ENCODE results near the gene CFAP43. TPM values are rescaled to one million over a fixed set of nuclear protein-coding genes. Genes with fewer than 3 reads are reported as not detected.
"Not testable (repeated sequence)": the region's sequence is repeated elsewhere in the genome, so short reads cannot be mapped to it uniquely, and the experiment has no call there.

CFAP43 gene
- total and polyA plus RNA-seq, 2 of the 8 experiments (the other 6 are each of a cell fraction or from before 2014, with no cell fraction given): 0.11 to 0.27 TPM

DNA sequence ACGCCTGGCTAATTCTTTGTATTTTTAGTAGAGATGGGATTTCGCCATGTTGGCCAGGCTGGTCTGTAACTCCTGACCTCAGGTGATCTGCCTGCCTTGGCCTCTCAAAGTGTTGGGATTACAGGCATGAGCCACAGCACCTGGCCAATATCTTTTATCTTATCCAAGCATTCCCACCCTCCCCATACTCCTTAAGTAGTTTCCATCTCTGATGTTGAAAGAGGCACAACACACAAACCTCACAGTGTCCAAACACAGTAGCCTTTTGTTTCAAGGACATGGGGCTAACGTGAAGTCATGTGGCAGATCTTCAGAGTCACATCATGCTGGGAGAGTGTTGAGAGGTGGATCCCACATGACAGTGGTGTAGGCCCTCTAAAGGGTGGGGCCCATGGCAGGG lies 10.8 kb upstream of the CFAP43 start:
- DNase-seq (ENCODE audit: low read depth in 1 of 2, low spot score in 2 of 2); H2AFZ ChIP-seq (ENCODE audit: low read length); FAIRE-seq; H2AK5ac ChIP-seq (ENCODE audit: low read depth, low read length); H3K4me1 ChIP-seq (replicated peaks in 1 of 4; ENCODE audit: control insufficient read depth in 3 of 4, insufficient read depth in 4 of 4, low read length in 3 of 4); H4K8ac ChIP-seq (ENCODE audit: extremely low read depth, insufficient read depth, low read length); H3K9me3 ChIP-seq (ENCODE audit: insufficient read depth in 2 of 2, low read depth in 1 of 2, low read length in 1 of 2); H3K4me2 ChIP-seq (ENCODE audit: insufficient read depth in 1 of 2, low read depth in 2 of 2, low read length in 2 of 2); H3K56ac ChIP-seq (replicated peaks; ENCODE audit: insufficient read length, low read depth, low read length); H3K9ac ChIP-seq (replicated peaks in 1 of 4; ENCODE audit: extremely low read depth in 1 of 4, low read depth in 3 of 4, low read length in 3 of 4); H3K23me2 ChIP-seq (ENCODE audit: low read depth, low read length); H3K79me2 ChIP-seq (ENCODE audit: control insufficient read depth in 1 of 2, insufficient read depth in 2 of 2, low read length in 2 of 2); H3K36me3 ChIP-seq (ENCODE audit: control insufficient read depth in 2 of 4, insufficient read depth in 4 of 4, low read length in 3 of 4); H3K79me1 ChIP-seq (ENCODE audit: low read depth, low read length); H3K18ac ChIP-seq (ENCODE audit: extremely low read depth, low read length); H3K14ac ChIP-seq (ENCODE audit: insufficient read length); H3K27ac ChIP-seq (ENCODE audit: low read depth, low read length); H3K23ac ChIP-seq (ENCODE audit: insufficient read length); H2BK12ac ChIP-seq (ENCODE audit: low read depth, low read length); H4K5ac ChIP-seq (ENCODE audit: insufficient read length, low read depth, low read length); CTCF ChIA-PET (ENCODE audit: partially characterized antibody); H2BK120ac ChIP-seq (replicated peaks; ENCODE audit: low read depth, low read length); H2BK5ac ChIP-seq (ENCODE audit: low read depth, low read length); H3K4me3 ChIP-seq (ENCODE audit: extremely low read depth in 1 of 4, insufficient read depth in 2 of 4, low read depth in 3 of 4, low read length in 4 of 4); H4K91ac ChIP-seq (replicated peaks; ENCODE audit: insufficient read length, low read length); POLR2A ChIA-PET (ENCODE audit: partially characterized antibody); H3K4ac ChIP-seq (replicated peaks; ENCODE audit: insufficient read length, low read depth, low read length); H2BK20ac ChIP-seq (ENCODE audit: low read length); H3K27me3 ChIP-seq (replicated peaks in 1 of 4; ENCODE audit: control insufficient read depth in 3 of 4, extremely low read depth in 1 of 4, insufficient read depth in 3 of 4, low read length in 3 of 4); H2BK15ac ChIP-seq (ENCODE audit: low read length); H4K20me1 ChIP-seq (replicated peaks in 1 of 2; ENCODE audit: control insufficient read depth in 1 of 2, insufficient read depth in 2 of 2, low read length in 2 of 2): not testable (repeated sequence)
- WGBS, 2 experiments (ENCODE audit: extremely low coverage in 1 of 2, insufficient coverage in 1 of 2, insufficient read length in 1 of 2, insufficient replicate concordance in 2 of 2, low coverage in 1 of 2, low lambda C conversion rate in 2 of 2, missing lambda C conversion rate in 1 of 2): 91% methylated on average over 3 of the region's 3 CpGs; no CpG with 5 or more reads in 1 of the 2 experiments

Data from H1 (cell line).